GM19328 (cell line): ENCODE results near the gene COLQ.
"Not testable (repeated sequence)": the region's sequence is repeated elsewhere in the genome, so short reads cannot be mapped to it uniquely, and the experiment has no call there.

ENCODE experiments used
- ATAC-seq: cut with Tn5 transposase; IDR thresholded peaks from one replicate; pipeline ENCODE4 v1.9.1; 2021; ENCODE audit warnings: mild to moderate bottlenecking, moderate library complexity; ENCODE audit not compliant: unreplicated experiment

The COLQ gene

GRCh38 chr3:15430624-15431023, 90.9 kb downstream of the COLQ start:
- no peak for ATAC-seq

- ATAC-seq: no peak
These were observed 92.4 kb downstream of the COLQ start for GRCh38 chr3:15429080-15429479.

- no peak for ATAC-seq
These were observed 93.0 kb downstream of the COLQ start for GRCh38 chr3:15428539-15428938.

- no peak for ATAC-seq
These were observed 93.5 kb downstream of the COLQ start for GRCh38 chr3:15427981-15428380.

GRCh38 chr3:15427182-15427880, 94.2 kb downstream of the COLQ start, which contains the start of the genes EAF1 and METTL6:
Gene EAF1, plus strand, starts transcription at chr3:15427598. Its CDS starts 182 bp downstream, at chr3:15427780.
Gene METTL6, minus strand, starts transcription at chr3:15427544. Its CDS starts 1,033 bp downstream, at chr3:15426511.
- peak; percentile 86 for ATAC-seq

GRCh38 chr3:15426579-15427118, 94.9 kb downstream of the COLQ start:
- ATAC-seq: no peak

GRCh38 chr3:15420871-15421270, 100.6 kb downstream of the COLQ start:
- ATAC-seq: no peak

- not testable (repeated sequence) for ATAC-seq
These were observed 110.5 kb downstream of the COLQ start for GRCh38 chr3:15410966-15411365.

- ATAC-seq: no peak
These were observed 111.7 kb downstream of the COLQ start for GRCh38 chr3:15409774-15410173.

GRCh38 chr3:15409239-15409638, 112.3 kb downstream of the COLQ start:
- ATAC-seq: no peak

- no peak for ATAC-seq
These were observed 116.0 kb downstream of the COLQ start for GRCh38 chr3:15405448-15406050.

- no peak for ATAC-seq
These were observed 116.7 kb downstream of the COLQ start for GRCh38 chr3:15404767-15405166.

GRCh38 chr3:15403965-15404364, 117.5 kb downstream of the COLQ start:
- no peak for ATAC-seq

- ATAC-seq: no peak
These were observed 118.0 kb downstream of the COLQ start for GRCh38 chr3:15403495-15403894.

GRCh38 chr3:15401936-15402335, 119.6 kb downstream of the COLQ start:
- no peak for ATAC-seq
